Left ventricle myocardium superior (tissue), 1 donor: Measurements from ENCODE around the gene GRIN1. TPM values are rescaled to one million over a fixed set of nuclear protein-coding genes. Genes with fewer than 3 reads are reported as not detected.
A peak's percentile ranks its signal among the peaks of the same experiment; 100 is the strongest.

ENCODE experiments used
- ATAC-seq: fragments of 200-7000 bp; cut with Tn5 transposase; one replicate; pipeline ENCODE4 v1.9.1; 2020; ENCODE audit warnings: mild to moderate bottlenecking, moderate library complexity
- DNase-seq: peaks from one replicate; pipeline ENCODE4 v3.0.0-alpha.2; 2020
- intact Hi-C: fragments of 100-400 bp; cut with micrococcal nuclease; formaldehyde crosslinking; loops from one replicate; pipeline ENCODE4 v1.11.0; 2022
- total RNA-seq: library from RNA; stranded (reverse); fragmentation: NEBNext Ultra II Directional; extraction: Animal tissue kit (Norgen Biotek cat#: 25700); gene quantifications from one replicate; pipeline ENCODE4 v1.2.1, GENCODE V29; 2021
- donor health status: DM: no; HTN: yes; CAD: no; lungs with severe emphysema.

GRIN1 gene
- total RNA-seq, 1 donor from 2014 or later, result not detected

- DNase-seq, result no peak
- no peak for ATAC-seq
- intact Hi-C loops, result no loop called here
Observed at GRCh38 chr9:137159105-137160053, 20.4 kb downstream of the GRIN1 start.

GRCh38 chr9:137160054-137160425, 21.1 kb downstream of the GRIN1 start:
- intact Hi-C loops, result no loop called here
- DNase-seq (no peak), ATAC-seq (no peak)

GRCh38 chr9:137160716-137161557, 22.0 kb downstream of the GRIN1 start:
- intact Hi-C loops, result no loop called here
- ATAC-seq (no peak), DNase-seq (no peak)

- no peak for DNase-seq
- intact Hi-C loops, result no loop called here
- no peak for ATAC-seq
Observed at GRCh38 chr9:137161558-137162486, 22.9 kb downstream of the GRIN1 start.

GRCh38 chr9:137162505-137163364, 23.8 kb downstream of the GRIN1 start:
- intact Hi-C loops, result no loop called here
- peak; percentile 64 for DNase-seq

GRCh38 chr9:137163365-137163715, 24.4 kb downstream of the GRIN1 start:
- ATAC-seq, result peak; percentile 21
- no peak for DNase-seq
- intact Hi-C loops, result no loop called here

More at GRCh38 chr9:137162505-137163364, 23.8 kb downstream of the GRIN1 start:
- ATAC-seq, result peak; percentile 75

GRCh38 chr9:137163805-137164204, 24.9 kb downstream of the GRIN1 start:
- ATAC-seq (no peak), DNase-seq (no peak)
- intact Hi-C loops, result no loop called here

- intact Hi-C loops, result no loop called here
- DNase-seq (no peak), ATAC-seq (no peak)
Observed at GRCh38 chr9:137164370-137165249, 25.7 kb downstream of the GRIN1 start.

GRCh38 chr9:137165250-137165836, 26.4 kb downstream of the GRIN1 start:
- intact Hi-C loops, result no loop called here
- DNase-seq (no peak), ATAC-seq (no peak)

- intact Hi-C loops, result no loop called here
- ATAC-seq, result no peak
Observed at GRCh38 chr9:137166380-137167229, 27.7 kb downstream of the GRIN1 start.

GRCh38 chr9:137167277-137167746, 28.4 kb downstream of the GRIN1 start:
- DNase-seq (no peak), ATAC-seq (no peak)
- intact Hi-C loops, result no loop called here

More at GRCh38 chr9:137166380-137167229, 27.7 kb downstream of the GRIN1 start:
- no peak for DNase-seq

GRCh38 chr9:137167747-137168572, 29.0 kb downstream of the GRIN1 start:
- intact Hi-C loops, result no loop called here
- DNase-seq (peak; percentile 30), ATAC-seq (peak; percentile 6)

- ATAC-seq (peak; percentile 7), DNase-seq (no peak)
- intact Hi-C loops, result no loop called here
Observed at GRCh38 chr9:137168573-137168903, 29.6 kb downstream of the GRIN1 start.

- DNase-seq (peak; percentile 62), ATAC-seq (peak; percentile 65)
Observed at GRCh38 chr9:137168904-137169856, 30.2 kb downstream of the GRIN1 start.

More at GRCh38 chr9:137168904-137169856, 30.2 kb downstream of the GRIN1 start:
- intact Hi-C loops, result no loop called here
